GM18526 (cell line): Measurements from ENCODE around the gene SULT1C4.

Experiments
- POLR2A ChIP-seq: IDR thresholded peaks from 3 replicates; pipeline ENCODE4 v1.6.1; 2011; ENCODE audit not compliant: insufficient read length; ENCODE audit errors: extremely low read depth

Gene SULT1C4

DNA sequence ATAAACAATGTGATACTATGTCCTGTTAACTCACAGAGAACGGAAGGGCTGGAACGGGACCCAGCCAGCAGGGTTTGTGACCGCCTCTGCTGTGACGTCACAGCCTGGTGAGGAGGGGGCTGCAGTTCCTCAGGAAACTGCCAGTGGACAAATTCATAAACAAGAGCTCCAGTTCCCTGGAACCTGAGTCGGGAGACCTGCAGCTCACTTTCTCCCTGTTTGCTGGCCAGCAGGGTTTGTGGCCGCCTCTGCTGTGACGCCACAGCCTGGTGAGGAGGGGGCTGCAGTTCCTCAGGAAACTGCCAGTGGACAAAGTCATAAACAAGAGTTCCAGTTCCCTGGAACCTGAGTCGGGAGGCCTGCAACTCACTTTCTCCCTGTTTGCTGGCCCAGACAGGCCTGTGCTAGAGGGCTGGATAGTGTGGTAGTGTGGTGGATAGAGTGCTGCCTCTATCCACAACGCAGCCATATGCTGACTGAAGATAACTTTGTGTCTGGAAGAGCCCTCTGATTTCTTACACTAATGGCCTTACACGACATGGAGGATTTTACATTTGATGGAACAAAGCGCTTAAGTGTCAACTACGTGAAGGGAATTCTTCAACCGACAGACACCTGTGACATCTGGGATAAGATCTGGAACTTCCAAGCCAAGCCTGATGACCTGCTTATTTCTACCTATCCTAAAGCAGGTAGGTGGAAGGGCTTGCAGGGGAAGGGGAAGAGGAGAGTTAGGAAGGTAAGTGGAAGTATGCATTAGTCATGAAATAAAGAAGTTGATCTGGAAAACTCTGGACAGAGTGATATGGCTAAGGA lies at the start of gene SULT1C4:
Gene SULT1C4, plus strand, starts transcription at position 140 of the 816 bp plus-strand sequence. Its CDS starts 384 bp downstream, at position 524.
- TF ChIP-seq POLR2A: no peak

DNA sequence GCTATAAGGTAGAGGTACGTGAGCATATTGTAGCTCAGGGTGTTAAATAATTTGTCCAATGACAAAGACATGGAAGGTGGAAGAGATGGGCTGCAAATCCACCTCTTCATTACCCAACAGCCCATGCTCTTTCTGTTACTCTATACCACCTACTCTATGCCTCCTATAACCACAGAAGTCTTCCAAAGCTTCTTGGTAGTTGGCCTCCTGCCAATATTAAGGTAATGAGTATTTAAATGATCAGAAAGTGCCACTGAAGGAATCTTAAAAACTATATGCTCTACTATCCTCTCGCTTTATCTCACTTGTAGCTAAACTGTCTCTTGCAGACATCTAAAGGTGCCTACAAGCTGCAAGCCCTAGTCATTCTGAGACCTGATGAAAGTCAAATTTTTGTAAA lies 48.0 kb upstream of the SULT1C4 start:
- TF ChIP-seq POLR2A: no peak

DNA sequence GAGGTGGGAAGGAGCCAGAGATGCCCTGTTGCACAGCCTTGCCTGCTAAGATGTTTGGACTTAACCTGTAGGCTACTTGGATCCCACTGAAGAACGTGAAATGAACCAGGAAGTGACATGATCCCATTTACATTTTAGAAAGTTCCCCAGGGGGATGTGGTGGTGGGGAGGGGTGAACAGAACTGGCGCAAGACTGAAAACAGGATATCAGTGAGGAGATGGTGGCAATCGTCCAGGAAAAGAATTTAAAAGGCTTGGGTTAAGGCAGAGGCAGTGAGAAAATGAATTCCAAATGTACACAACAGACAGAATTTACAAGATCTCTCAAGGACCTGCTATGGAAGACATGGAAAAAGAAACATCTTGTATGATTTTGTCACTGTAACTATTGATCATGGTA lies 46.8 kb upstream of the SULT1C4 start:
- TF ChIP-seq POLR2A: no peak

DNA sequence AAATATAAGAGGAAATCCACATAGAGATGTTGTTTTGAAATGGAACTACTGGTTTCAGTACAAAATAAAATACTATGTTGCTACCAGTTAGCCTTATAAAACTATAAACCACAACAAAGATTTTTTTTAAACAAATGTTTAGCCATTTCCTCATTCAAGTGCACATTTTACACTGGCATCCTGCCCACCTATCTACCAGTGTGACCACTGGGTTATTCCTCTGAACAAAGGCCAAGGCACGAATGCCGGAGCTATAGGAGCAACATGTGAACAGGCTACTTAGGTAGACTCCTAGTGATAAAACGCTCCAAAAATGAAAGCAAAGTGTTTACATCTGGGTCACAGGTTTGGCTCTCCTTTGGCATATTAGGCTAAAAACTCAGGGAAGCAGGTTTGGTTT lies 31.8 kb upstream of the SULT1C4 start:
- no peak for TF ChIP-seq POLR2A

DNA sequence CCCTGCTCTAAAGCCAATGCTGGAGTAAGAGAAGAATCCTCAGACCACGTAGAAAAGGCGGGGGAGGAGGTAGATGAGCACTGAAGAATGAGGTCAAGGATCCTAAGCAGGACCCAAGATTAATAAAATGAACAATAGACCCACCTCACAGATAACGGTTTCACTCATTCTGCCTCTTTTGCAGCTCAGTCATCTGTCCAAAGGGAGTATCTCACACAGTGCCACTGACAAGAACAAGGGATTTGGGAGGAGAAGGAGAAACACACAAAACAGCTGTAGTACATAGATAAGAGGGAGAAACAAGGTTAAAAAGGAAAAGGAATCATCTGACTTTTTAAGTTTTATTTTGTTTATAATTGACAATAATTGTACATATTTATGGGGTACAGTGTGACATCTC lies 30.9 kb upstream of the SULT1C4 start:
- TF ChIP-seq POLR2A: no peak

DNA sequence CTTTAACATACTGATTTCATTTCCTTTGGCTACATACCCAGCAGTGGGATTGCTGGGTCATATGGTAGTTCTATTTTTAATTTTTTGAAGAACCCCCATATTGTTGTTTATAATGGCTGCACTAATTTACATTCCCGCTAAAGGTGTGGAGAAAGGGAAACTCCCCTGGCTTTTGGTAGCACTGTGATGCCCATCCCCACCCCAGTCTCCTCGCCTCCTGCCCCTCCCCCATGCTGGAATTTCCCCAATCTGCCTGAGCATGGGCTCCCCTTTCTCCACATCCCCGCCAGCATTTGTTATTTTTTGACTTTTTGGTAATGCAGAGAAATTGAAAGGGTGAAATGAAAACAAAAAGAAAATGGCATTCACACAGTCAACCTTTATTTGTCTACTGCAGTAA lies 30.0 kb upstream of the SULT1C4 start:
- no peak for TF ChIP-seq POLR2A

DNA sequence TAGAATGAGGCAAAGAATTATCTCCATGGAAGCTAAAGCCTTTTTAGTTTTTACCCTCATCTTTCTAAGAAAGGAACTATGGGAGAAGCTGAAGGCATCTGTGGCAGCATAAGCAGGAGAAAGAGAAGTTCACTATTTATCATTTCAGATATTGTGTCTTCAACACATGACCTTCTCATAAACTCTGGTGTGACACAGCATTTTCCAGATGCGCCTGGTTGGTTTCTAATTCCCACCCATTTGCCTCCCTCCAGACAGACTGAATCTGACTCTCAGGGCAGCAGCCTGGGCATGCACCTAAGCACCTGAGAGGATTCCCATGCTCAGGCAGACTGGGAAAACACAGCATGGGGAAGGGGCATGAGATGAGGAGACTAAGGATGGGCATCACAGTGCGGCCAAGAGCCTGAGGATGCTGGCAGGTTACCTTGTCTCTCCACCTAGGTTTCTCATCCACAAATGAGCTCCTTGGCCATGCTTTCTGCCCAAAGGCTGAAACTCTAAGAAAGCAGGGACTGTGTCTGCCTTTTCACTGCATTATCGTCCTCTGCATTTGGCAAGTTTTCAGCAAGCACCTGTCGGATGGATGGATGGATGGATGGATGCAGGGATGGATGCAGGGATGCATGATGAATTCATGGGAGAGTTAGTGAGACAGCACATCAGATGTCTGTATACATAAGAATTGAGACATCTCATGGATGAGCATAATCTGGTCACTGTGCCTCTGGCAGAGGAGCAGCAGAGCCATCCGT lies 28.8 kb upstream of the SULT1C4 start:
- no peak for TF ChIP-seq POLR2A

DNA sequence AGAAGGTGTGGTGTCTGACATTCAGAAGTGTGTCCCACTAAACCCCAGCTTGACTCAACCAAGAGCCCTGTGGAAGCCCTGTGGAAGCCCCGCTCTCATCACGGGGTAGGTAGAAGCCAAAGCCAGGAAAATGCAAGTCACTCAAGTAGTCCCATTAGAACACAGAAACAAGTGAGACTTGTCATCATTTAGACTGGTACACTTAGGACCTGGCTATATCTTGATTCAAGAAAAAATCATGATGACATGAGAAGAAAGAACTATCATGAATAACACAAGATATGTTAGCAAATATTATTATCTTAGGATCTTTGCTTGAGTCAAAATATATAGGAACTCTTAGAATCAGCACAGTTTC lies 28.2 kb upstream of the SULT1C4 start:
- no peak for TF ChIP-seq POLR2A

DNA sequence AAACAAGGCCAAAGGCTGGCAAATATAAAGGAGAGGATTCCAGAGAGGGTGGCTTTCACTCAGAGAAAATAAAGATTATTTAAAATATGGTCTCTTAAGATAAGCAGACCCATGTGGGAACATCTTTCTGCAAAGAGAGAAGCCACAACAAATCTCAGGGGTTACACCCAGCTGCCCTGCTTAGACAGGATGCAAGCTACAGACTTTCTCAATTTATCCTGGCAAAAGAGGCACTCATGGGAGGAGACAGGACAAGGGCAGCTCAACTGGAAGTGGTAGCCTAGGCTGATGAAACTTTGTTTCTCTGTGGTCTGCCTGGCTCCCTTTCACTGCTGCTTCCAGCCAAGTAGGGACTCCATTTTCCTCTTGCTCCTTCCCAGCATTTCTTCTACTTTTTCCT lies 25.9 kb upstream of the SULT1C4 start:
- no peak for TF ChIP-seq POLR2A

DNA sequence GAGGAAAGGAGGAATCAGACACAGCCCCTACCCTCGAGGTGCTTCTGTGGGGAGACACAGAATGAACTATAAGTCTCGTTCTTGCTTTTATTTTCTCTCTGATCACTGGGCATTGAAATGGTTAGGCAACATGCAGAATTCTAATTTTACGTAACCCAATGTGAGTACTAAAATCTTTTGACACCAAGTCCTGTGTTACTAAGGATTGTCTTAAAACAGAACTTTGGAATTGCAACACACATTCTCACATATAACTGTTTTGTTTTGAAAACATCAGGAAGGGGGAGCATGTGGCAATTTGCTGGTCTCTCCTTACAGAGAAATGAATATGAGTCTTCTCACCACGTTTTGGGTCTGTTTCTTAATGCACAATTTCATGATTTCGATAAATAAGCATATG lies 23.6 kb upstream of the SULT1C4 start:
- TF ChIP-seq POLR2A: no peak

DNA sequence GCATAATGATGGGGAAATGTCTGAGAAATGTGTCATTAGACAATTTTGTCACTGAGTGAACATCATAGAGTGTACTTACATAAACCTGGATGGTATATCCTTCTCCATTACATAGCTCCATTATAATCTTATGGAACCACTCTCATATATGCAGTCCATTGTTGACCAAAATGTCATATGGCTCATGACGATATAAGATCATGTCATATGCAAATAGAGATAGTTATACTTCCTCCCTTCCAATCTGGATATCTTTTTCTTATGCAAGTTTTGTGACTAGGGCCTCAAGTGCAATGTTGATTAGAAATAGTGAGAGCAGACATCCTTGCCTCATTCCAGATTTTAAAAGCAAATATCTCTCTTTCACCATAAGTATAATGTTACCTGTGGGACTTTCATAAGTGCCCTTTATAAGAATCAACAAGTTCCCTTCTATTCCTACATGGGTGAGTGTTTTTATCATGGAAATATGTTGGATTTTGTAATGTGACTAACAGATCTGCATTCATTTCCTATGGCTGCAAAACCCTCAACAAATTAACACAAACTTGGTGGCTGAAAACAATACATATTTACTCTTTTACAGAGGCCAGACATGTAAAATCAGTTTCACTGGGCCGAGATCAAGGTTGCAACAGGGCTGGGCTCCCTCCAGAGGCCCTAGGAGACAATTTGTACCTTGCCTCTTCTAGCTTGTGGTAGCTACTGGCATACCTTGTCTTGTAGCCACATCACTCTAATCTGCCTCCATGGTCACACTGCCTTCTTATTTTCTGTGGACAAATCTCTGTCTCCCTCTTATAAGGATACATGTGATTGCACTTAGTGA lies 21.6 kb upstream of the SULT1C4 start:
- TF ChIP-seq POLR2A: no peak

DNA sequence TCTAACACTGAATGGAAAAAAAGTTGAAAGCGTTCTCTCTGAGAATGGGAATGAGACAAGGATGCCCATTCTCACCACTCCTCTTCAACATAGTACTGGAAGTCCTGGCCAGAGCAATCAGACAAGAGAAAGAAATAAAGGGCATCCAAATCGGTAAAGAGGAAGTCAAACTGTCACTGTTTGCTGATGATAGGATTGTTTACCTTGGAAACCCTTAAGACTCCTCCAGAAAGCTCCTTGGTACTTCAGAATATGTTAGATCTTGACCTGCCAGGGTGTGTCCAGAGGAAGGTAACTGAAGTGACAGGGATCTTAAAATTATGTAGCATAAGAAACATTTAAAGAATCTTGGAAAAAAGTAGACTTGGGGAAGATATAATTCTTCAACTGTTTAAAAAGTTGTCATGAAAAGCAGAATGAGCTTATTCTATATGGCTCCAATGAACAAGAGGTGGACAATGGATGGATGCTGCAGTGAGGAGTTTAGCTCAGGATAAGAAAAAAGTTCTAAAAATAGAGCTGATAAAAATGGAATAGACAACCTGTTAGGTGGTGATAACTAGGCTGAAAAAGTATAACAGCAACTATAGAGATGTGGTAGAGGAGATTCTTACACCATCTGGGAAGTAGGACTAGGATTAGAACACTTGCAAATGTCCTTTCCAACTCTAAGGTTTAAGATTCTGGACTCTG lies 16.8 kb upstream of the SULT1C4 start:
- no peak for TF ChIP-seq POLR2A

DNA sequence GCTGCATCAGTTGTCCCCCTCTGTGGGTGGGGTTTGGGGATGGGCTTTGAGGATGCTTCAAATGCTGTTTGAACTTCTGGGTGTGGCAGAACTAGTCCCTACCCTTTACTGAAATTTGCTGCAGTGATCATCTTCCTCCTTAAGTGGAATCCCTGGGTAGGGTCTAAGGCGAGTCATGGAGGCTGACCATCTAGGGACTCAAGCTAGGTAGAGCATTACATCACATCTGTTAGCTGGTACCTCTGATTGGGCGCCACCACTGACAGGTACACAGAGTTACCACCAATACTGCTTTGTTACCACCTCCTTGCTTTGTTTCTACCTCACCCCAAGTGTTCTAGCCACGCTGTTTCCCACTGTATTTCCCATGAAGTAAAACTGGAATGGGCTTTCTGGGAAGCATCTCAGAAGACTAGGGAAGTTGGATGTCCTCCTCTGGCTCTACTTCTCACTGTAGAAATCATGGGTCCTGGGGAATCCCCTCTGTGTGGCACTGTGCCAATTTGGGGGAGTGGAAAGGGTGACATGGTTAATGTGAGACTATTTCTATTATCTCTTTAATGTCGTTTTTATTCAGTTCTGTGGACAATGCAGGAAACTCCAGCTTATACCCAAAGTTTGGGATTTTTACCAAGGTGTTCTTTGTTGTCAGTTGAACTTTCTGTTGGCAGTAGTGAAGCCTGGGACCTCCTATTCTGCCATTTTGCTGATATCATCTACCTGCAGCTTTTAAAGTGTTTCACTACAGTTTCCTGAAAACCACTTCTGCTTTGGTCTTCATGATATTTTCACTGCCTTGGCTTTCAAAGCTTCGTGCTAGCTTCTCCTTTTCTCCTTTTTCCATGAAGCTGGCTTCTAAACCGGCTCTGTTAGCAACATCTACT lies 14.5 kb upstream of the SULT1C4 start:
- TF ChIP-seq POLR2A: no peak

DNA sequence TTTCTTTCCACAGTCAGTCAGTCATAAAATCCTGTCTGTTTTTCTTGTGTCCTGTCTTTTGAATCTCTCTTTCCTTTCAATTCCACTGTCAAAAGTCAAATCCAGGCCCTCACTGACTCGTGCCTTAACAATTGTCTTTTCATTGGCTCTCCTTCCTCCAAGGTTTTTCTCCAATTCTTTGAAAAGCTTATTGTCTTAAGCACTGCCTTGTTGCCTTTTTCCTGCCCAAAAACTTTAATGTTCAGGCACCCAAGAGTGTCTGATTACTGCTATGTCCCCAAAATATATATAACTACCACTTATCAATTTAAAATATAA lies 13.9 kb upstream of the SULT1C4 start:
- TF ChIP-seq POLR2A: no peak
